Glutamatergic neuron (in vitro differentiated cells): ENCODE measurements around the gene CLK3. TPM values are rescaled to one million over a fixed set of nuclear protein-coding genes. Genes with fewer than 3 reads are reported as not detected.

Source experiments
- DNase-seq: peaks from one replicate; pipeline ENCODE4 v3.0.0; 2022
- H3K27ac Mint-ChIP-seq: one replicate; pipeline ENCODE4 v1.8.0; 2020; ENCODE audit warnings: mild to moderate bottlenecking, mixed read lengths, inconsistent platforms; ENCODE audit not compliant: unreplicated experiment
- H3K27me3 Mint-ChIP-seq: one replicate; pipeline ENCODE4 v1.8.0; 2020; ENCODE audit warnings: mild to moderate bottlenecking, moderate library complexity, mixed read lengths, inconsistent platforms; ENCODE audit not compliant: unreplicated experiment
- H3K36me3 Mint-ChIP-seq: one replicate; pipeline ENCODE4 v1.8.0; 2020; ENCODE audit warnings: mild to moderate bottlenecking, mixed read lengths, inconsistent platforms; ENCODE audit not compliant: unreplicated experiment
- H3K4me1 Mint-ChIP-seq: one replicate; pipeline ENCODE4 v1.8.0; 2020; ENCODE audit warnings: mild to moderate bottlenecking, low read depth, mixed read lengths, inconsistent platforms; ENCODE audit not compliant: unreplicated experiment
- H3K4me3 Mint-ChIP-seq: one replicate; pipeline ENCODE4 v1.8.0; 2020; ENCODE audit warnings: mild to moderate bottlenecking, mixed read lengths, inconsistent platforms; ENCODE audit not compliant: unreplicated experiment
- H3K9me3 Mint-ChIP-seq: one replicate; pipeline ENCODE4 v1.8.0; 2020; ENCODE audit warnings: mild to moderate bottlenecking, moderate library complexity, mixed read lengths, inconsistent platforms; ENCODE audit not compliant: unreplicated experiment
- total RNA-seq: library from RNA; stranded (reverse); fragmentation: NEBNext Ultra II Directional; extraction: Animal tissue kit (Norgen Biotek cat#: 25700); gene quantifications from one replicate; pipeline ENCODE4 v1.2.1, GENCODE V29; 2021; ENCODE audit not compliant: unreplicated experiment
- TF ChIP-seq, protein P1 (sequence below): fragments of 200-600 bp; sonication (generic); IDR thresholded peaks from one replicate; pipeline ENCODE4 v1.5.0; 2021; ENCODE audit not compliant: partially characterized antibody, unreplicated experiment

The CLK3 gene
- total RNA-seq, 1 donor from 2014 or later: 99.7 TPM

DNA sequence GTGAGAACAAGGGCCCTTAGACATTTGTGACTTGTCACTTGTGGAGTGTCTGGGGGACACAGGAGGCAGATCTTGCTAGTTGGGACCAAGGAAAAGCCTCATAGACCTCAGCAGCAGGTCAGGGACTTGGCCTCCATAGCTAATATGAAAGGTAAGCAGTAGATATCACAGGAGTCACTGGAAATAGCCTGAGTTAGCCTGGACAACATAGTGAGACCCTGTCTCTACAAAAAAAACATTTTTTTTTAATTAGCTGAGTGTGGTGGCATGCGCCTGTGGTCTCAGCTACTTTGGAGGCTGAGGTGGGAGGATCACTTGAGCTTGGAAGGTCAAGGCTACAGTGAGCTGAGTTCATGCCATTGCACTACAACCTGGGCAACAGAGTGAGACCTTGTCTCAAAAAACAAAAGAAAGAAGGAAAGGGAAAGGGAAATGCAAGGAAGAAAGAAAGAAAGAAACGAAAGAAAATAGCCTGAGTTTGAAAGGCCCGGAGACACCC lies 37.1 kb upstream of the CLK3 start:
- peak overlapping the region; percentile 3 for H3K27ac Mint-ChIP-seq
- TF ChIP-seq, protein P1, sequence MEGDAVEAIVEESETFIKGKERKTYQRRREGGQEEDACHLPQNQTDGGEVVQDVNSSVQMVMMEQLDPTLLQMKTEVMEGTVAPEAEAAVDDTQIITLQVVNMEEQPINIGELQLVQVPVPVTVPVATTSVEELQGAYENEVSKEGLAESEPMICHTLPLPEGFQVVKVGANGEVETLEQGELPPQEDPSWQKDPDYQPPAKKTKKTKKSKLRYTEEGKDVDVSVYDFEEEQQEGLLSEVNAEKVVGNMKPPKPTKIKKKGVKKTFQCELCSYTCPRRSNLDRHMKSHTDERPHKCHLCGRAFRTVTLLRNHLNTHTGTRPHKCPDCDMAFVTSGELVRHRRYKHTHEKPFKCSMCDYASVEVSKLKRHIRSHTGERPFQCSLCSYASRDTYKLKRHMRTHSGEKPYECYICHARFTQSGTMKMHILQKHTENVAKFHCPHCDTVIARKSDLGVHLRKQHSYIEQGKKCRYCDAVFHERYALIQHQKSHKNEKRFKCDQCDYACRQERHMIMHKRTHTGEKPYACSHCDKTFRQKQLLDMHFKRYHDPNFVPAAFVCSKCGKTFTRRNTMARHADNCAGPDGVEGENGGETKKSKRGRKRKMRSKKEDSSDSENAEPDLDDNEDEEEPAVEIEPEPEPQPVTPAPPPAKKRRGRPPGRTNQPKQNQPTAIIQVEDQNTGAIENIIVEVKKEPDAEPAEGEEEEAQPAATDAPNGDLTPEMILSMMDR: no peak
- H3K27me3 Mint-ChIP-seq: peaks cover 9% of the 10 kb centered on the region
- DNase-seq: no peak
- H3K9me3 Mint-ChIP-seq: peaks cover 20% of the 10 kb centered on the region
- H3K36me3 Mint-ChIP-seq: peaks cover 9% of the 10 kb centered on the region
- peaks cover 48% of the 10 kb centered on the region for H3K4me1 Mint-ChIP-seq
- H3K4me3 Mint-ChIP-seq: peak overlapping the region; percentile 8

DNA sequence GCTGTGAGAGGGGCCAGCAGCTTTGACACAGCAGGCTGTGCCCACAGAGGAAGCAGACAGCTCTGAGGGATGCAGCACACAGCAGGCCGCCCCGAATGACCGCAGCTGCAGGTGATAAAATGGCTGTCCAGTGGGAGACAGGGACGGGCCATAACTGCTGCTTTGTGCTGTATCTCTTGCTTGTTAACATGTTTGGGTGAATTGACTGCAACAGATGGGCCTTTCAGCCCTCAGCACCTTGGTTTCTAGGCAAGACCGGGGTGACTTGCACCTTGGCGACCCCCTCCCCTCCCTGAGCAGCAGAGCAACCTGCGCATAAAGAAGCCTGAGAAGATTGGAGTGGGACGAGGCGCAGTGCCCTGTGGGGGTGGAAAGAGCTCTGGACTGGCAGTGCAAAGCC lies 36.6 kb upstream of the CLK3 start:
- TF ChIP-seq, protein P1: no peak
- H3K27me3 Mint-ChIP-seq: peaks cover 9% of the 10 kb centered on the region
- peaks cover 6% of the 10 kb centered on the region for H3K36me3 Mint-ChIP-seq
- no peak for DNase-seq
- H3K9me3 Mint-ChIP-seq: peaks cover 20% of the 10 kb centered on the region
- H3K4me3 Mint-ChIP-seq: peak overlapping the region; percentile 8
- H3K4me1 Mint-ChIP-seq: peaks cover 51% of the 10 kb centered on the region
- peak overlapping the region; percentile 3 for H3K27ac Mint-ChIP-seq

DNA sequence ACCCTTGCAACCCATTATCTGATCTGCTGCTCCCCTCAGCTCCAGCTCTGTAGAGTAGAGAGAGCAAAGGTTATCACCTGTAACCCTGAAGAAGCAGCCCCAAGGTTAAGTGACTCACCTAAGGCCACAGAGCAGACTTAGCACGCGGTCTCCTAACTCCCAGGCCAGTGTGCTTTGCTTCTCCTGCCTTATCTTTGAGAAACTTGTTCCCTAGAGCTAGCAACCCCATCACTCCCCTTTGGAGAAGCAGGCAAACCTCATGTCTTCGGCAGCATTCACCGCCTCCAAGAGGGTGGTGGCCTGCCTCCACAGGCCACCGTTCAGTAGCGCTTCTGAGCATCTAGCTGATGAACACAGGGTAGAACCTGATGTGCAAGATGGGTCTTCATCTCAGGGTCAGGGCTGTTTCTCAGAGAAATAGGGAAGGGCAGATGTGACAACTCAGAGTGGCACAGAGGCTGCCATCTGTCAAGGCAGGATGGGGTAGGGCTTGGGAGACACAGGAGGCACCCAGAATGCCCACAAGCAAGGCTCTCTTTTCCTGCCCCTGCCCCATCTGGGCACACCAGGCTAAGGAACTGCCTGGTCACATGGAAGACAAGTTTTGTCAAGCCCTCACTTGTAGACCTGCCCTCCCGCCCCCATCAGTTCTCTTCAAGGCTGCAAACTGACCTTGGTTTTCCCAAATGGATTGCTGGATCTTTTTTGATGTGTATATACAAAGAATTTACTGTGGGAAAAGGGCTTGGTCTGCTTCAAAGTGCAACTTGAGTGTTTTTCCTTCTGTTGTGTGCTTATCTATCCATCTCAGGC lies 34.9 kb upstream of the CLK3 start:
- Mint-ChIP-seq H3K4me3 (no peak overlapping the region), H3K27ac (peak overlapping the region; percentile 46), H3K4me1 (peaks cover 45% of the 10 kb centered on the region), H3K9me3 (peaks cover 7% of the 10 kb centered on the region), H3K36me3 (no peaks in the 10 kb centered on the region), H3K27me3 (peaks cover 4% of the 10 kb centered on the region)
- no peak for DNase-seq
- TF ChIP-seq, protein P1: no peak

DNA sequence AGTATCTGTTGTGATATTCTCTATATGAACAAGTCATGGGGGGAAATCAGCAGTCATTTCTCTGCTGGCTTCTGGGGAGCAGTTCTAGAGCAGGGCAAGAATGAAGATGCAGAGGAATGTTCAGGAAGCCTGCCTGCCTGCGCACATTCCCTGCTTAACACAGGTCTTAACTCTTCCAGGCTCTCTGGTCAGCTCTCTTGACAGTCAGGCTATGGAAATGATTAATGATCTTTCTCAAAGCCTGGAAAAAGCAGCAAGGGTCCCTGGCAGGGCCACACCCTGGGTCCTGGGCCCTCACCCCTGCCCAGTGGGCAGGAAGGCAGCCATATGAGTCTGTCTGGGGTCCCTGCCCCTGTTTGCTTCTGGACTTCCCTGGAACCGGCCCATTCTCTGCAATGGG lies 31.4 kb upstream of the CLK3 start:
- peaks cover 2% of the 10 kb centered on the region for H3K27me3 Mint-ChIP-seq
- H3K4me1 Mint-ChIP-seq: peaks cover 62% of the 10 kb centered on the region
- peaks cover 5% of the 10 kb centered on the region for H3K36me3 Mint-ChIP-seq
- H3K27ac Mint-ChIP-seq: no peak overlapping the region
- no peak for DNase-seq
- H3K4me3 Mint-ChIP-seq: no peak overlapping the region
- TF ChIP-seq, protein P1: no peak
- peaks cover 11% of the 10 kb centered on the region for H3K9me3 Mint-ChIP-seq

DNA sequence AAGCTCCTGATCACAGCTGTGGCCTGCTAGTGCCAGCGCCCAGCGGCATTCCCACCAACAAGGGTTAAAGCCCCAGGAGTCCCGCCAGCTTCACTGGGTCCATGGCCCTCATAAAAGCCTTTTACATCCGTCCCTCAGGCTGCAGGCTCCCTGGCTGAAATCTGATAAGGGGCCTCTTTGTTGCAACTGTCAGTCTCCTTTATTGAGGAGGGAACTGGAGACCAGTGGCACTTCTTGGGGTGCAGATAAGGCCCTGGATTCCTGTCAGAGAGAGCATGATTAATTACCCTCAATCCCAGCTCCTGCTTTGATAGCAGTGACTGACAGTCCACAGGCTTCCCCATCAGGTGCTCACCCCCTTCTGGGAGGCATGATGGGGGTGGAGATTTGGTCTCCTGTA lies 30.9 kb upstream of the CLK3 start:
- H3K27ac Mint-ChIP-seq: no peak overlapping the region

More for the DNA sequence above, 30.9 kb upstream of the CLK3 start:
- H3K4me1 Mint-ChIP-seq: peaks cover 61% of the 10 kb centered on the region
- H3K36me3 Mint-ChIP-seq: peaks cover 8% of the 10 kb centered on the region
- no peak for DNase-seq
- TF ChIP-seq, protein P1: no peak
- H3K9me3 Mint-ChIP-seq: peaks cover 6% of the 10 kb centered on the region
- peaks cover 2% of the 10 kb centered on the region for H3K27me3 Mint-ChIP-seq
- no peak overlapping the region for H3K4me3 Mint-ChIP-seq
